Mesenchymal stem cell (in vitro differentiated cells and primary cell): ENCODE results near the gene LRRC74A.
A peak's percentile ranks its signal among the peaks of the same experiment; 100 is the strongest.

ENCODE experiments used
- DNase-seq: peaks from one replicate; pipeline ENCODE4 v3.0.0-alpha.2; 2013
- H2AFZ ChIP-seq: one replicate; pipeline ENCODE4 v1.6.1; 2013; ENCODE audit warnings: low read depth, mild to moderate bottlenecking, control low read depth, inconsistent platforms, low read length, moderate library complexity
- H2AK5ac ChIP-seq: 2 replicates; pipeline ENCODE4 v1.6.1; 2013; ENCODE audit warnings: low read length, moderate library complexity, mild to moderate bottlenecking, inconsistent platforms; ENCODE audit not compliant: severe bottlenecking
- H2BK120ac ChIP-seq: one replicate; pipeline ENCODE4 v1.6.1; 2013; ENCODE audit warnings: low read depth, mild to moderate bottlenecking, inconsistent platforms, low read length, moderate library complexity
- H2BK12ac ChIP-seq, 2 experiments: one replicate each; pipeline ENCODE4 v1.6.1; 2013; ENCODE audit warnings: inconsistent platforms in 2 of 2, low read length in 2 of 2, mild to moderate bottlenecking in 2 of 2, moderate library complexity in 2 of 2, control low read depth in 1 of 2
- H2BK15ac ChIP-seq: one replicate; pipeline ENCODE4 v1.6.1; 2013; ENCODE audit warnings: mild to moderate bottlenecking, low read depth, inconsistent platforms; ENCODE audit not compliant: poor library complexity, severe bottlenecking
- H2BK5ac ChIP-seq: 2 replicates; pipeline ENCODE4 v1.6.1; 2013; ENCODE audit warnings: low read depth, mild to moderate bottlenecking, low read length, control low read depth, inconsistent platforms; ENCODE audit not compliant: poor library complexity, severe bottlenecking
- H3K14ac ChIP-seq, 2 experiments: one replicate each; pipeline ENCODE4 v1.6.1; 2013; ENCODE audit warnings: inconsistent platforms in 2 of 2, low read length in 2 of 2, control low read depth in 1 of 2, mild to moderate bottlenecking in 1 of 2, moderate library complexity in 1 of 2
- H3K18ac ChIP-seq, 2 experiments: one replicate each; pipeline ENCODE4 v1.6.1; 2013; ENCODE audit warnings: inconsistent platforms in 2 of 2, low read length in 2 of 2, control low read depth in 1 of 2, low read depth in 1 of 2, mild to moderate bottlenecking in 1 of 2
- H3K23ac ChIP-seq, 2 experiments: one replicate each; pipeline ENCODE4 v1.6.1; 2013; ENCODE audit warnings: inconsistent platforms in 2 of 2, low read length in 2 of 2, mild to moderate bottlenecking in 2 of 2, moderate library complexity in 2 of 2, control low read depth in 1 of 2
- H3K27ac ChIP-seq: 2 replicates; pipeline ENCODE4 v1.5.1; 2013; ENCODE audit warnings: mild to moderate bottlenecking, moderate library complexity, low read length, control low read depth, inconsistent platforms; ENCODE audit not compliant: poor library complexity, severe bottlenecking
- H3K27me3 ChIP-seq, 2 experiments: 2 replicates each; pipeline versions ENCODE4 v1.6.1 to v1.7.0; 2013; ENCODE audit warnings: low read length in 2 of 2, mild to moderate bottlenecking in 2 of 2, moderate library complexity in 2 of 2, control low read depth in 1 of 2, inconsistent platforms in 1 of 2; ENCODE audit not compliant: control insufficient read depth in 1 of 2, insufficient read depth in 1 of 2
- H3K36me3 ChIP-seq, 2 experiments: 2 replicates each; pipeline versions ENCODE4 v1.6.1 to v1.7.0; 2013; ENCODE audit warnings: low read length in 2 of 2, control low read depth in 1 of 2, inconsistent platforms in 1 of 2, low read depth in 1 of 2, mild to moderate bottlenecking in 1 of 2; ENCODE audit not compliant: insufficient read depth in 2 of 2, control insufficient read depth in 1 of 2
- H3K4ac ChIP-seq, 2 experiments: one replicate each; pipeline ENCODE4 v1.6.1; 2013; ENCODE audit warnings: inconsistent platforms in 2 of 2, low read length in 2 of 2, mild to moderate bottlenecking in 2 of 2, moderate library complexity in 2 of 2, control low read depth in 1 of 2, low read depth in 1 of 2
- H3K4me1 ChIP-seq: 2 replicates; pipeline ENCODE4 v1.6.1; 2013; ENCODE audit warnings: low read depth, low read length, control low read depth; ENCODE audit not compliant: control insufficient read depth, insufficient read depth
- H3K4me2 ChIP-seq: 2 replicates; pipeline ENCODE4 v1.6.1; 2013; ENCODE audit warnings: low read length, mild to moderate bottlenecking, inconsistent platforms; ENCODE audit not compliant: poor library complexity, severe bottlenecking
- H3K4me3 ChIP-seq, 2 experiments: 2 replicates each; pipeline versions ENCODE4 v1.5.1 to v1.7.0; 2013; ENCODE audit warnings: low read length in 2 of 2, mild to moderate bottlenecking in 2 of 2, control low read depth in 1 of 2, low read depth in 1 of 2; ENCODE audit not compliant: insufficient read depth in 1 of 2
- H3K79me1 ChIP-seq: replicated peaks from 2 replicates; pipeline ENCODE4 v1.6.1; 2013; ENCODE audit warnings: mild to moderate bottlenecking, control low read depth, low read length, inconsistent platforms; ENCODE audit not compliant: poor library complexity, severe bottlenecking
- H3K9ac ChIP-seq: 2 replicates; pipeline ENCODE4 v1.7.0; 2013; ENCODE audit warnings: mild to moderate bottlenecking, low read length, moderate library complexity
- H3K9me3 ChIP-seq: 2 replicates; pipeline ENCODE4 v1.7.0; 2013; ENCODE audit warnings: mild to moderate bottlenecking, low read length; ENCODE audit not compliant: control insufficient read depth
- H4K8ac ChIP-seq: one replicate; pipeline ENCODE4 v1.6.1; 2013; ENCODE audit warnings: inconsistent platforms, mild to moderate bottlenecking, low read length, moderate library complexity
- H4K91ac ChIP-seq: one replicate; pipeline ENCODE4 v1.6.1; 2013; ENCODE audit warnings: mild to moderate bottlenecking, low read length, inconsistent platforms
- WGBS: methylation state at CpG from one replicate; pipeline ENCODE4 v1.1.7; 2013; ENCODE audit warnings: mixed read lengths; 5-methylcytosine and 5-hydroxymethylcytosine counted together

The LRRC74A gene

GRCh38 chr14:76867516-76868453, 41.6 kb downstream of the LRRC74A start:
- Histone ChIP-seq H2AFZ (no peak overlapping the region), H3K4ac (no peak overlapping the region), H3K4me3 (no peak overlapping the region), H2BK15ac (no peak overlapping the region), H3K27ac (no peak overlapping the region), H3K18ac (no peak overlapping the region), H3K27me3 (peaks cover 34 to 78% of the 10 kb centered on the region in 2 experiments), H3K23ac (no peak overlapping the region), H2BK12ac (no peak overlapping the region), H3K9me3 (no peaks in the 10 kb centered on the region), H3K4me1 (peaks cover 4% of the 10 kb centered on the region), H3K4me2 (no peak overlapping the region), H3K36me3 (no peaks in the 10 kb centered on the region), H3K79me1 (no peaks in the 10 kb centered on the region), H3K9ac (no peak overlapping the region), H2BK120ac (no peak overlapping the region), H3K14ac (no peak overlapping the region), H4K91ac (no peak overlapping the region), H2AK5ac (no peak overlapping the region), H2BK5ac (no peak overlapping the region), H4K8ac (no peak overlapping the region)
- WGBS, result 88% methylated on average over 24 of the region's 25 CpGs
- no peak for DNase-seq

- Histone ChIP-seq H3K27ac (no peak overlapping the region), H4K8ac (no peak overlapping the region), H3K9me3 (no peaks in the 10 kb centered on the region), H3K23ac (no peak overlapping the region), H3K4me2 (no peak overlapping the region), H3K4ac (no peak overlapping the region), H3K36me3 (no peaks in the 10 kb centered on the region), H2BK15ac (no peak overlapping the region), H3K18ac (no peak overlapping the region), H2AK5ac (no peak overlapping the region), H3K4me3 (no peak overlapping the region), H2BK12ac (no peak overlapping the region), H2AFZ (no peak overlapping the region), H4K91ac (no peak overlapping the region), H3K9ac (no peak overlapping the region), H3K14ac (no peak overlapping the region), H3K79me1 (no peaks in the 10 kb centered on the region), H3K4me1 (peaks cover 4% of the 10 kb centered on the region), H3K27me3 (peaks cover 26 to 75% of the 10 kb centered on the region in 2 experiments), H2BK120ac (no peak overlapping the region), H2BK5ac (no peak overlapping the region)
- 83% methylated on average over 29 of the region's 29 CpGs for WGBS
- no peak for DNase-seq
Measured at GRCh38 chr14:76868454-76869170, 42.4 kb downstream of the LRRC74A start.

DNA sequence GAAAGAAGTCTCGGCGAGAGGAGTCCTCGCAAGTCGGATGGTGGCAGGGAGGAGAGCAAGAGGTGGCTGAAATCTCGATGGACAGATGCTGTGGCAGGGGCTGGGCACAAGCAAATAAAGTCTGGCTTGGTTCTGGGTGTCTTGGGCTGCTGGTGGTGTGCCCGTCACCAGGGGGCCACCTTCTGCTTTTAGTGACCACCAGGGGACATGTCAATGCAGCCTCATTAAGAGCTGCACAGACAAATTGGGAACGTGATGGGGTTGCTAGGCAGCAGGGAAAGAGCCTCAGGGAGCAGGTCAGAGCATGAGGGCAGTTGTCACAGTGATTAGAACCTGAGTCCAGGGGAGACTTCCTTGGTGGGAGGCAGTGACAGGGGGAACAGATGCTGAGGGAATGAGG, 44.0 kb downstream of the LRRC74A start:
- no peak overlapping the region for H2BK15ac ChIP-seq
- H3K4me1 ChIP-seq, result no peaks in the 10 kb centered on the region
- H3K23ac ChIP-seq, result no peak overlapping the region
- no peak overlapping the region for H3K18ac ChIP-seq
- no peak overlapping the region for H2BK5ac ChIP-seq
- H3K36me3 ChIP-seq, result no peaks in the 10 kb centered on the region
- H4K8ac ChIP-seq, result no peak overlapping the region
- H3K14ac ChIP-seq, result no peak overlapping the region
- H2BK12ac ChIP-seq, result no peak overlapping the region
- H3K27ac ChIP-seq, result no peak overlapping the region
- no peak overlapping the region for H2AFZ ChIP-seq
- no peak overlapping the region for H2BK120ac ChIP-seq
- no peak overlapping the region for H3K4me2 ChIP-seq
- H3K79me1 ChIP-seq, result no peaks in the 10 kb centered on the region
- no peak overlapping the region for H3K4ac ChIP-seq
- no peaks in the 10 kb centered on the region for H3K9me3 ChIP-seq
- peak; percentile 20 for DNase-seq
- no peak overlapping the region for H3K4me3 ChIP-seq
- no peak overlapping the region for H2AK5ac ChIP-seq
- H4K91ac ChIP-seq, result no peak overlapping the region
- H3K9ac ChIP-seq, result no peak overlapping the region
- WGBS, result 73% methylated on average over 7 of the region's 7 CpGs
- H3K27me3 ChIP-seq, result peaks cover 21 to 64% of the 10 kb centered on the region in 2 experiments

DNA sequence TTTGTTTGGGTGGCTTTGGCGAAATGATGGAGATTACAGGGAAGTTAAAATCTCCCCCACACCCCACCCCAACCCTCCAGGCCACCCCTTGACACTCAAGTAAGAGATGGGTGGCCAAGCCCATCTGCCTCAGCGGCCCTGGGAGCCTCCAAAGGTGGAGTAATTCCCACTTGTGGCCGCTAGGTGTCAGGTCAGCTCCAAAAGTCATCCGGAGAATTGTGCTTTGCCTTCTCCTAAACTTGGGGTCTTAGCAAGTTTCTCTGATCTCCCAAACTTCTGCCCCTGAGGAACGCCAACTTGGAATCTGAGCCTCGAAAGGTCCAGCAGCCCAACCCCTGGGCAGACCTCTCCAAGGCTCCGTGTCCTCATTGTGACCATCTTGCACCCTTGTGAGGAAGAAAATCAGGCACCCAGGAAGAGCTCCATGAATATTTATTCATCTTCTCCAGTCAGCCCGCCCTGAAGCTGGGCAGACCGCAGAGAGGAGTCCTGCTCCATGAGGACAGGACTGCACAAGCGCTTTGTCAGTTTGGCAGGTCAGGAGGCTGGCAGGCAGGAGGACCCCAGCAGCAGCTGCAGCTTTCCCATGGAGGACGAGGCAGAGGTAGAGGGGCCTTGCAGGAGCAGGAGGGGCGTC, 46.7 kb downstream of the LRRC74A start:
- H3K36me3 ChIP-seq, result no peaks in the 10 kb centered on the region
- H3K9ac ChIP-seq, result no peak overlapping the region
- no peak overlapping the region for H2BK12ac ChIP-seq
- no peak overlapping the region for H3K4me2 ChIP-seq
- no peak overlapping the region for H2BK120ac ChIP-seq
- peak; percentile 50 for DNase-seq
- no peak overlapping the region for H2BK15ac ChIP-seq
- no peak overlapping the region for H2AK5ac ChIP-seq
- H3K18ac ChIP-seq, result no peak overlapping the region
- 45% methylated on average over 11 of the region's 12 CpGs for WGBS
- no peak overlapping the region for H4K91ac ChIP-seq
- H3K9me3 ChIP-seq, result no peaks in the 10 kb centered on the region
- no peak overlapping the region for H3K4me3 ChIP-seq
- H3K27ac ChIP-seq, result no peak overlapping the region
- no peak overlapping the region for H4K8ac ChIP-seq
- H3K14ac ChIP-seq, result no peak overlapping the region
- peak overlapping the region; percentile 0 for H2AFZ ChIP-seq
- H3K23ac ChIP-seq, result no peak overlapping the region
- no peak overlapping the region for H3K4ac ChIP-seq
- no peaks in the 10 kb centered on the region for H3K79me1 ChIP-seq
- no peak overlapping the region for H2BK5ac ChIP-seq
- no peaks in the 10 kb centered on the region for H3K4me1 ChIP-seq
- H3K27me3 ChIP-seq, result peaks cover 13 to 43% of the 10 kb centered on the region in 2 experiments
